ENCODE measurements around the gene EPHB2.

The EPHB2 gene

GRCh38 chr1:22752339-22752738, 41.7 kb downstream of the EPHB2 start:
- no peak for DNase-seq

GRCh38 chr1:22753481-22753971, 42.9 kb downstream of the EPHB2 start:
- no peak for DNase-seq

GRCh38 chr1:22754106-22754768, 43.6 kb downstream of the EPHB2 start:
- no peak for DNase-seq

DNA sequence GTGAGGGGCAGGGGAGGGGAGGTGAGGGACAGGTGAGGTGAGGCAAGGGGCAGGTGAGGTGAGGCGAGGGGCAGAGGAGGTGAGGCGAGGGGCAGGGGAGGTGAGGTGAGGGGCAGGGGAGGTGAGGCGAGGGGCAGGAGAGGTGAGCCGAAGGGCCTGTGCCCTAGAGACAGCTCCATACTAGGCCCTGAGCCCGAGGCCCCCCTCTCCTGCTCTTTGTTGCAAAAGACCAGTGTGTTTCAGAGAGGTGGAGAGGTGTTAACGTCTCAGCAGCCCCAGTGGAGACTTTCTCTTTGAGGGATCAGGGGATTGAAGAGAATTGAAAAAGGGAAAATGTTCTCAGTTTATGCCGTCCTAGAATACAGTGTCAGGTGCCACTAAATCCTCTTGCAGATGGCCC, 44.2 kb downstream of the EPHB2 start:
- DNase-seq = no peak

DNA sequence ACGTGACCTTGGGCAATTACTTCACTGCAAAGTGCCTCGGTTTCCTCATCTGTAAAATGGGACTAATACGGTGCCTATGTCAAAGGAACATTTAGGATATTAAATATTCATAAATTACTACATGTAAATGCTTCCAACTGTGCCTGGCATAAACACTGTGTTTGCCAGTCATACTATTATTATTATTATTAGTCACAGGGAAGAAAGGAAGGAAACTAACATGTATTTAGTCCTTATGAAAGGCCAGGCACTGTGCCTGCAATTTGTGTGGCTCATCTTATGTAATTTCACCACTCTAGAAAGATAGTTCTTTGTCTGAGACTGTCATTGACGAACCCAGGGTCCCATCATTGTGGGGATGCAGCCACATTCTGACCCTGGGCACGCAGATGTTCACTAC, 45.0 kb downstream of the EPHB2 start:
- DNase-seq = no peak

- DNase-seq = no peak
These were observed 45.6 kb downstream of the EPHB2 start for GRCh38 chr1:22756125-22756735.

DNA sequence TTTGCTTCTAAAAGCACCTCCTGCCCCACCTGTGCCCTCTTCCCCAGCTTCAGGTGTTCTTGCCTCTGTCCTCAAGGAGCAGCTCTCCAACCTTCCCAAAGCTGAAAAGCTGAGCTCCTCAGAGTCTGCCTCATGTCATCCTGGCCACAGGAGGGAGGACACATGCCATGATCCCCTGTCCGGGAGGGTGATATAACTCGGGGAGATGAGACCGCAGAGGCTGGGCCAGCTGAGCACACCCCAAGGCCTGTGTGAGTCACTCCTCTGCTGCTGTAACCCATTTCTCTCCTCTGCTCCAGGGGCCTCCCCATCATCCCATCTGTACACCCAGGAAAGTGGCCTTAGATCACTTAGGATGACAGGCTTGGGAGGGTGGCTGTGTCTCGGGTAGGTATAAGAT, 49.8 kb downstream of the EPHB2 start:
- DNase-seq = no peak

DNA sequence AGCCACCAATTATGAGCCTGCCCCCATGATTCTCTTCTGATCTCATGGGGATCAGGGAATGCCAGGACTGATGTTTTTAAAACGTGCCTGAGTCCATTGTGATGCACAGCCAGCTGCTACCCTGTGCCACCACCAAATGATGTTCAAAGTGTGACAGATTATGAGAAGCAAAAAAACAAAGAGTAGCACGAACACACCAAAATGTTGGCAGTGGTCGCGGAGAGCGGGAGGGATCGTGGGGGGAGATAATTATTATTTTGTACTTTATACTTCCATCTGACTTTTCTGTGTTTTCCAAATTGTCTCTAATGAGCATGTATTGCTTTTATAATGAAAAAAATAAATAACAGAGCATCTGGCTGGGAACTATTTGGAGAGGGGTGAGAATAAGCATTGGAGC, 50.5 kb downstream of the EPHB2 start:
- no peak for DNase-seq

DNA sequence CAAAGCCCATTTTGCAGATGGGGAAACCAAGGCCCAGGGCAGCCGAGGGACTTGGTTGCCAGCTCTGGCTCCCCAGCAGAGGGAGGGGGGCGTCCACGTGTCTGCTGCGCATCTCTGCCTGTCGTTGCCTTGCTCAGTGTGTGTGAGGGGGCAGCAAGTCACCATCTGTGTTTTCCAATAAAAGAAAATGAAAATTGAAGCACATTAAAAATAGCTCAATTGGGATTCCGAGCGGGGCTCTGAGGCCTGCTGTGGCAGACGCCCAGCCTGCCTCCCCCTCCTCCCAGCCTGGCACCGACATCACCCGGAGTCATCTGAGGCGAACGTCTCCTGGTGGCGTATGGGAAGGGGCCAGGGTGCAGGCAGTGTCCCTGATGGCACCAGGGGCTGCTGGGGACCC, 51.2 kb downstream of the EPHB2 start:
- DNase-seq = no peak

GRCh38 chr1:22763487-22764200, 53.0 kb downstream of the EPHB2 start:
- DNase-seq = no peak

DNA sequence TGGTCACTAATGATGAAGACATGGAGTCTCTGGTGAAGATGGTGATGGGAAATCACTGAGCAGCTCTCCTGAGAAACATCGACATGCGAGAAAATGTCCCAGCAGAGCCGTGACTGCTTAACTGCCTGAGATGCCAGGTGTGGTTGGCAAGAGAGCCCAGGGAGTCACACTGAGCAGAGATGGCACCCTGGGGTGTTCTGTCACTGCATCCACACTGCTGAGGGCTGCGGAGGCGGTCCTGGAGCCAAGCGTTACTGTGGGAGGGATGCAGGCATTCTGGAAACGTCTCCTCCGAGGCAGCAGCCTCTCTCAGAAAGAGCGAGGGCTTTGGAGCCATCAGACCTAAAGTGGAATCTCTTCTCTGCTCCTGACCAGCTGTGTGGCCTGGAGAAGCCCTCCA, 57.2 kb downstream of the EPHB2 start:
- no peak for DNase-seq

DNA sequence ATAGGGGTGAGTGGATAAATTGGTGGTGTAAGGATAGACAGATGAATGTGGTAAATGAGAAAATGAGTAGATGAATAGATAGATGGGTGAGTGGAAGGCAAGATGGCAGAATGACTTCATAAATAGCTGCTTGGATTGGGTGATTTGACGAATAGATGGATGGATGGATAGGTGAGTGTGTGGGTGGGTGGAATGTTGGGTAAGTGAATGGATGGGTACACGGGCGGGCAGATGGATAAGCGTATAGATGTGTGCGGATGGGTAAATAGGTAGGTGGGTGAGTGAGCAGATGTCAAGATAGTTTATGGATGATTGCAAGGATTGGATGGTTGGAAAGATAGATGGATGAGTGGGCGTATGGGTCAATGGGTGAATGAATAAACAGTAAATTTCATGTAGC, 59.3 kb downstream of the EPHB2 start:
- DNase-seq = no peak

GRCh38 chr1:22772014-22772413, 61.4 kb downstream of the EPHB2 start:
- no peak for DNase-seq

DNA sequence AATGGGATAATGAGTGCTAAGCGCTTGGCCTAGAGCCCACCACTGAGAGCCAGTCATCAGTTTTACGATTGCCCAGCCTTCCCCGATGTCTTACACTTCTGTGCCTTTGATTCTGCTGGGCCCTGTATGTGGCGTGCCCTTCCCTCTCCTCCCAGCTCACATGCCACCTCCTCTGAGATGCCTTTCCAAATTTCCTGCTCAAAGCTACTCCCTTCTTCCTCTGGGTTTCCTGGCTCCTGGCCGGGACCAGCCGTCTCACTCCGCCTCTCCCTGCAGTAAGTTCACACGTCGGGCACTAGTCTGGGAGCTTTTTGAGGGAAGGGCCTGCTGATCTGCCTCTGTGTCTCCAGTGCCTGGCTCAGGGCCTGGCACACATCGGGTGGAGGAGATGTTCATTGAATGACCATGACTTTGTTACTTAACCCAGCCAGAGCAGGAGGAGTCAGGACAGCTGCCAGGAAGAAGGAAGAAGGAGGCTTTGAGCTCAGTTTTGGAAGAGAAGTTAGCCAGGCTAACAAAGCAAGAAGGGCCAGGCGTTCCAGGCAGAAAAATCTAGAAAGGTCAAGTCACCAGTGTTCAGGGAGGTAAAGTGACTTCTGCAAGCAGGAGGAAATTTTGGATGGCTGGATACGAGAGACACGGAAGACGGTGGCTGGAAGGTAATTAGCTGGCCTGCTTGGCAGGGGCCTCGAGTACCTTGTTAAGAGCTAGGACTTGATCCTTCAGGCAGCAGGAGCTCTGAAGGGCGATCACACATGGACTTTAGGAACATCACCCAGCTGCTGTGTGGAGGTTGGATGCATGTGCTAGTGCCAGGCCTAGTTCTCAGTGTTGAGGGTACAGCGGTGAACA, 63.6 kb downstream of the EPHB2 start:
- no peak for DNase-seq

- DNase-seq = no peak
These were observed 64.2 kb downstream of the EPHB2 start for GRCh38 chr1:22774833-22775182.

GRCh38 chr1:22775478-22775877, 64.8 kb downstream of the EPHB2 start:
- DNase-seq = no peak

- no peak for DNase-seq
These were observed 65.5 kb downstream of the EPHB2 start for GRCh38 chr1:22776035-22776613.

- no peak for DNase-seq
These were observed 66.9 kb downstream of the EPHB2 start for GRCh38 chr1:22777388-22778057.

DNA sequence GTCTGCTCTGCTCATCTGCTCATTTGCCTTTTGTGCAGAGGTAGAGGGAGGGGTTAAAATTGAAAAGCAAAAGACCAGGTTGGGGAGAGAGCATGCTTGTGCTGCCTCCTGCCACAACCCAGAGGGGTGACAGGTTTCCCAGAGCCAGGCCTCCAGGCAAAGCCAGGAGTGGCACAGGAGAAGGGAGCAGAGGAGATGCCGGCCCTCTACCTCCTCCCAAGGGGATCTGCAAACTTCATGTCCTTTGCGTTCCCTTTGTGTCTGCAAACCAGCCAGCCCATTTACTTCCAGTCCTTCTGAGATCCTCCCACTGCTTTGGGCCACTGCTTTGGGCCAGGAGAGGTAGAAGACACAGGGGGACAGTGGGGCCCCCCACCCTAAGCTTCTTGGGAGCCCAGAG, 67.8 kb downstream of the EPHB2 start:
- DNase-seq = no peak

DNA sequence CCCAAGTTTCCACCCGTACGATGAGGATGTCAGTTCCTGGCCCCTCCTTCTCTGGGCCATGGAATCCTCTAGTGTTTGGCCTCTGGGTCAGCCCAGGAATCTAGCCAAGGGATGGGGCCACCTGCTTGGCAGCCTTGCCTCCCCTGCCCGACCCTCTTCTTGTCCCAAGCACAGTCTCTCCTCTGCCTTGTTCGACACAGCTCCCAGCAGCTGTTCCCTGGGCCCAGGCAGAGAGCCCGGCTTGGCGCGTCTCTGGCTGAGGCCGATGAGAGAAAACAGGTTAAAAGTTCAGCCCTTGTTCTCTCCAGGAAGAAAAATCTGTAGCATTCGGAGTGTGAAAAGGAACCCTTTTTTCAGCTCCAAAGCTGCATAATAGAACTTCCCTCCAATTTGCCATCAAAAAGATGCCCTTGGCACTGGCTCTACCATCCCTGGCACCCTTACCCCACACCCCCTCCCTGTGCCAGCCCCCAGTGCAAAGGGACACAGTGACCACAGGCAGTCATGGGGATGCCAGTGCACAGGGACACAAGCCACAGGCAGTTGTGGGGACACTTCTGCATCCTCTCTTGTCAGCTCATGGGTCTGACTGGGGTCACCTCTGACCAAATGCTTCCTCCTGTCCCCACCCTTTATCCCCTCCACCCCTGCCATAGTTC, 68.4 kb downstream of the EPHB2 start:
- no peak for DNase-seq

DNA sequence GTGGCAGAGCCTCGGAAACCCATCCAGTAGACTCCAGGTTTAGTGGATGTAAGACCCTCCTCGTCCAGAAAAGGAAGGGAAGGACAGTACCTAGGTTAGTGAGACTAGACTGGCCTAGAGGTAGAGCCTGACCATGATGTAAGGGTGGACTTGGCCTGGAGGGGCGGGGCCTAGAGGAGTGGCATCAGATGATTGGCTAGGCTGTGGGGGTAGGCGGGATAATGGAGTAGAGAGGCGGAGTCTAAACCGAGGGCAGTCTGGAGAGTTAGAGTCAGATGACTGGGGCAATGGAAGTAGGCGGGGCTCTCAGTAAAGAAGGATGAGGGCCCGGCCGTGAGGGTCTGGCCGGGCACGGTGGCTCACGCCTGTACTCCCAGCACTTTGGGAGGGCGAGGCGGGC, 70.1 kb downstream of the EPHB2 start:
- DNase-seq = peak; percentile 20

- DNase-seq = no peak
These were observed 70.8 kb downstream of the EPHB2 start for GRCh38 chr1:22781483-22781882.

Data from activated CD4-positive, alpha-beta T cell treated with anti-CD3 and anti-CD28 coated beads for 48 hours (primary cell).